Activated CD8-positive, alpha-beta memory T cell treated with anti-CD3 and anti-CD28 coated beads, Interleukin-2, amount 50 U/mL, for 24 hours (primary cell): ENCODE results near the gene CNOT4.

ENCODE experiments used
- DNase-seq: peaks from one replicate; pipeline ENCODE4 v3.0.0-alpha.2; 2020; ENCODE audit errors: extremely low read depth

CNOT4 gene

GRCh38 chr7:135509839-135510591, at the start of gene CNOT4:
TSS of gene CNOT4 (minus strand) at chr7:135510102. CDS start at chr7:135438331, 71,771 bp downstream.
- peak; percentile 88 for DNase-seq

DNA sequence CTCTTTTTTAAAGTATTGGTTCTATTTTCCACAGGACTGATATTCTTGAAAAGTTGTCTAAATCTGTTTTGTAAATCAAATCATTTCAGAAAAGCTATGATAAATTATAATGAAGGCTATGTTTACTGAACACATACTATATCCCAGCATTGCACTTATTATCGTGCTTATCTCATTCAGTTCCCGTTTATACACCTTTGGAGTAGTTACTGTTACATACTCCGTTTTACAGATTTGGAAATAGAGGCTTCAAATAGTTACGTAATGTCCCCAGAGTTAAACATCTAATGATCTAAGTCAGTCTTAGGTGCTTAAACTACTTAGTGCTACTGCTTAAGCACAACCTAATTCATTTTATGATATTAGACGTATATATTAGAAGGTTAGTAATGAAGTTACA, 49.0 kb upstream of the CNOT4 start:
- DNase-seq: no peak

DNA sequence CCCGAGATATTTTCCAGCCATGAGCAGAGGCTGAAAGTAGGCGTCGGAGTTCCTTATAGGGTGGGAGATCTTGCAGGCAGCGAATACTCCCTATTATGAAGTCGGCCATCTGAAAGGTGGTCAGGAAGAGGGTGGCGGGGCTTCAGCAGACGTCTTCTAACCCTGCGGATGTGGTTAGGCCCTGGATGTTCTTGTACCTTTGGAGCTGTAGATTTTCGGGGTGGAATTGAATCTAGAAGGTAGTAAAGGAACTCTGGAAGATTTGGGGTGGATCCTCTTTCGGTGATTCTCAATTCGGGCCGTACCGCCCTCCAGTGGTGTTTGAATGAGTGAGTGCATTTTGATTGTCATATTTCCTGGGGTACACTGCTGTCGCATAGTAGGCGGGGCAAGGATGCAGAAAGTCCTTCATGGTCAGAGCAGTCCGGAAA, 48.5 kb upstream of the CNOT4 start:
- DNase-seq: peak; percentile 25

GRCh38 chr7:135557455-135558336, 47.8 kb upstream of the CNOT4 start, which contains the start of gene NUP205:
TSS of gene NUP205 (plus strand) at chr7:135557917. CDS start at chr7:135557945, 28 bp downstream.
- peak; percentile 29 for DNase-seq

GRCh38 chr7:135553346-135553745, 43.4 kb upstream of the CNOT4 start:
- no peak for DNase-seq

GRCh38 chr7:135552148-135552547, 42.2 kb upstream of the CNOT4 start:
- no peak for DNase-seq

DNA sequence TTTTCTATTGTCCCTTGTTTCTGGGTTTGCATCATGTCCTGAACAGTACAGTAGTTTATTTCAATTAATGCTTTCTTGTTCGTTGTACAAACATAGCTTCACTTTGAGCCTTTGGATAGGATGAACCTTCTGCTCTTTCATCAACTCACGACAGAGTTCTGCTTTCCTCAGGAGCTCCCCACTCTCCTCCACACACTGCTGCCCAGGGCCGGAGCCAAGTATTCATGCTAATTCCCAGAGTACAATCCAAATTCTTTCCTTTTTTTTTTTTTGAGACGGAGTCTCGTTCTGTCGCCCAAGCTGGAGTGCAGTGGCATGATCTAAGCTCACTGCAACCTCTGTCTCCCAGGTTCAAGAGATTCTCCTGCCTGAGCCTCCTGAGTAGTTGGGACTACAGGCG, 40.3 kb upstream of the CNOT4 start:
- DNase-seq: no peak

DNA sequence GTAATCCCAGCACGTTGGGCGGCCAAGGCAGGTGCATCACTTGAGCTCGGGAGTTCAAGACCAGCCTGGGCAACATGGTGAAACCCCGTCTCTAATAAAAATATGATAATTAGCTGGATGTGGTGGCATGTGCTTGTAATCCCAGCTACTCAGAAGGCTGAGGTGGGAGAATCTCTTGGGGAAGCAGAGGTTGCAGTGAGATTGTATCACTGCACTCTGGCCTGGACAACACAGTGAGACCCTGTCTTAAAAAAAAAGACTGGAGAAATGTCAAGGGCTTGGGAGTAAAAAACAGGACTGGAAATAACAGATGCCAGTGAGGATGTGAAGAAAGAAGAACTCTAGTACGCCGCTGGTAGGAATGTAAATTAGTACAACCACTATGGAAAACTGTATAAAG, 31.1 kb upstream of the CNOT4 start:
- no peak for DNase-seq

DNA sequence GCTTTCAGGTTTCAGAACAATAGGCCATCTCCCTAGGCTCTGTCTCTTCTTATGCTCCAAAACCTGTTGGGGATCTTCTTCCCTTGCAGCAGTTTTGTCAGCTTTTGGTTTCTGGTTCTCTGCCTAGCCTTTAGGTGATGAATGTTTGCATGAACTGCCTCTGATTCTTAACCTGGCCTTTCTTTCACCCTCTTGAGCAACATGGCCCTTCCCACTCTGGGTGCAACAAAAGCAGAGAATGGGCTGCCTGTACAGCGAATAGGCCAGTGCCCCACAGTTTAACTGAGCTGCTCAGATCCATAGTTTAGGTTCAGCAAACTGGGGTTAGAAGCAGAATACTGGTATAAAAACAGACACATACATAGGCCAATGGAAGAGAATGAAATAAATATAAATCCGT, 29.7 kb upstream of the CNOT4 start:
- DNase-seq: no peak

GRCh38 chr7:135538376-135538775, 28.5 kb upstream of the CNOT4 start:
- DNase-seq: no peak

- no peak for DNase-seq
Observed at GRCh38 chr7:135537905-135538304, 28.0 kb upstream of the CNOT4 start.

GRCh38 chr7:135537453-135537852, 27.6 kb upstream of the CNOT4 start:
- DNase-seq: no peak

DNA sequence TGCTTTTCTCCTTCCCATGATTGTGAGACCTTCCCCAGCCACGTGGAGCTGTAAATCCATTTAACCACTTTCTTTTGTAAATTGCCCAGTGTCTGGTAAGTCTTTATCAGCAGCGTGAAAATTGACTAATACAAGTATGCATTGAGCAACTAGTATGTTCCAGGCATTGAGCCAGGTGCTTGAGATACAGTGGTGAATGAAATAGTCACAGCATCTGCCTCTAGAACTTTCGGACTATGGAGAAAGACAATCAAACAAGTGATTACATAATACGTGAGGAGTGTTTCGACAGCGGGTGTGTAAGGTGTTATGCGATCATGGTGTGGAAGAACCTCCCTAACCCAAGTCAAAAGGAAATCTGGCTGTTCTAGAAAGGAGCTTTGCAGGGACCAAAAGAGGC, 26.2 kb upstream of the CNOT4 start:
- no peak for DNase-seq

GRCh38 chr7:135527025-135527424, 17.1 kb upstream of the CNOT4 start:
- DNase-seq: no peak

GRCh38 chr7:135525426-135525825, 15.5 kb upstream of the CNOT4 start:
- DNase-seq: no peak

- DNase-seq: no peak
Observed at GRCh38 chr7:135523146-135523545, 13.2 kb upstream of the CNOT4 start.

DNA sequence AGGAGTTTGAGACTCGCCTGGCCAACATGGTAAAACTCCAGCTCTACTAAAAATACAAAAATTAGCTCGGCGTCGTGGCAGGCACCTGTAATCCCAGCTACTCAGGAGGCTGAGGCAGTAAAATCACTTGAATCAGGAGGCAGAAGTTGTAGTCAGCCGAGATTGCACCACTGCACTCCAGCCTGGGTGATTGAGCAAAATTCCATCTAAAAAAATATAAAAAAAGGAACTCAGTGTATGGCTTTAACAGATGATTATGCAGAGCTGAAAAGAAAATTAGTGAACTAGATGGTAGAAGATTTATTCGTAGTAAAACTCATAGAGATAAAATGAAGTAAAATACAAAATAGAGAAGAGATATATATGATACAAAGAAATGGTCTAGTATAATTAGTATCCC, 12.6 kb upstream of the CNOT4 start:
- no peak for DNase-seq

GRCh38 chr7:135519871-135520270, 10.0 kb upstream of the CNOT4 start:
- no peak for DNase-seq

DNA sequence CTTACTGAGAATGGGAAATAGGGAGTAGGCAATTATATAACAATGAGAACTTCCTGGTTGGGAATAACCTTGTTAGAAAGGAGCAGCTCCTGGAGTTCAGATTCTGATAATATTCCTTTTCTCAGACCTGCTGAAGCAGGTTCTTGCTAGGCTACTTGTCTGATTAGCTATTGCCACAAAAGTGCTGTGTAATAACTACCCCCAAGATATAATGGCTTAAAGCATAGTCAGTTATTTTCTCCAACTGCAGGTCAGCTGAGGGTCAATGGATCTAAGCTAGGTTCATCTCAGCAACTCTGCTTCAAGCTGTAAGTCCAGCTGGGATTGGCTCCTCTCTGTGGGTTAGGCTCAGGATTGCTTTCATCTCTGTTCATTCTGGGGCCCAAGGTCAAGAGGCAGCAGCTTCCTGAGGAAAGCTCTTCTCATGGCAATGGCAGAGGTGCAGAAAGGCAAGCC, 9.4 kb upstream of the CNOT4 start:
- no peak for DNase-seq

DNA sequence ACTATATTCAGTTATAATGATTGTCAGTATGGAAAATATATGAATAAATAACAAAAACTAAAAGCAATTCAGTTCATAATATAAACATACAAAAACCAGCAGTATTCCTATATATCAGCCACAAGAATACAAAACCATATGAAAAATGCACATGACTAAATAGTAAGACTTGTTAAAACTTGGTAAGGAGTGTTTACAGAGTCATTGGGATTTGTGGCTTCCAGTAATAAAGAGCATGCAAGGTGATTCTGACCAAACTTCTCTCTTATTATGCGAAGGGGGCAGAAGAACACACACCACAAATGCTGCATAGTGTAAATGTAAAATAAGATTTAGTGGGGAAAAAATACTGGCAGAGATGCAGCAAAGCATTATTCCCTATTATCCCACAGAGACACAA, 8.8 kb upstream of the CNOT4 start:
- DNase-seq: no peak

- DNase-seq: no peak
Observed at GRCh38 chr7:135517060-135517459, 7.2 kb upstream of the CNOT4 start.

DNA sequence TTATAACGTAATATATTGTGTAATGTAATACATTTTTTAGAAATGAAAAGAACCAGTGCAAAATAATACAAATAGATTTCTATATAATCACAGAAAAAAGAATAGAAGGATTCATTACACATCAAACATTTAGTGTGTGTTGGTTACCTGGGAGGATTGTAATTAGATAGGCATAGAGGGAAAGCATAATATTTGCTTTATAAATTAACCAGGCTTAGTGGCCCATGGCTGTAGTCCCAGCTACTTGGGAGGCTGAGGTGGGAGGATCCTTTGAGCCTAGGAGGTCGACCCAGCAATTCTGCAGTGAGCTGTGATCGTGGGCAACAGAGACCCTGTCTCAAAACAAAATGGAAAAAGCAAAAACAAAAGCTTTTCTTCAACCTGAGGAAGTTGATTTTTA, 5.0 kb upstream of the CNOT4 start:
- no peak for DNase-seq
